H1 (cell line): ENCODE results near the gene MGMT. TPM values are rescaled to one million over a fixed set of nuclear protein-coding genes. Genes with fewer than 3 reads are reported as not detected.

Experiments used
- CTCF ChIA-PET: fragments of 300-600 bp; sonication (Branson Sonifier 250); formaldehyde crosslinking; loops from one replicate; lab custom pipeline; 2021; ENCODE audit not compliant: partially characterized antibody; lab: Charles Lee
- POLR2A ChIA-PET: fragments of 300-600 bp; sonication (Branson Sonifier 250); formaldehyde crosslinking; loops from one replicate; lab custom pipeline; 2021; ENCODE audit warnings: inconsistent platforms; ENCODE audit not compliant: partially characterized antibody; lab: Charles Lee
- DNase-seq, 2 experiments: peaks; one replicate each; pipeline versions ENCODE4 v3.0.0 to v3.0.0-alpha.2; 2010 to 2022; ENCODE audit warnings: low spot score in 2 of 2, low read depth in 1 of 2, mixed read lengths in 1 of 2
- FAIRE-seq: peaks from 2 replicates; lab custom pipeline; 2011; peaks lifted over from hg19 to GRCh38; lab: Jason Lieb, UNC
- H2AFZ ChIP-seq: 2 replicates; pipeline ENCODE4 v1.8.1; 2012; ENCODE audit warnings: low read length, inconsistent platforms
- H2AK5ac ChIP-seq: 2 replicates; pipeline ENCODE4 v1.6.1; 2013; ENCODE audit warnings: low read depth, low read length
- H2BK120ac ChIP-seq: replicated peaks from 2 replicates; pipeline ENCODE3; 2013; ENCODE audit warnings: low read depth, low read length, inconsistent platforms
- H2BK12ac ChIP-seq: 2 replicates; pipeline ENCODE4 v1.6.1; 2013; ENCODE audit warnings: low read depth, low read length
- H2BK15ac ChIP-seq: 2 replicates; pipeline ENCODE4 v1.6.1; 2013; ENCODE audit warnings: low read length
- H2BK20ac ChIP-seq: 2 replicates; pipeline ENCODE4 v1.6.1; 2013; ENCODE audit warnings: low read length
- H2BK5ac ChIP-seq: 2 replicates; pipeline ENCODE4 v1.6.1; 2013; ENCODE audit warnings: low read depth, low read length
- H3K14ac ChIP-seq: 2 replicates; pipeline ENCODE4 v1.6.1; 2013; ENCODE audit warnings: inconsistent platforms; ENCODE audit not compliant: insufficient read length
- H3K18ac ChIP-seq: 2 replicates; pipeline ENCODE4 v1.6.1; 2013; ENCODE audit warnings: low read length; ENCODE audit errors: extremely low read depth
- H3K23ac ChIP-seq: 2 replicates; pipeline ENCODE4 v1.6.1; 2013; ENCODE audit warnings: inconsistent platforms; ENCODE audit not compliant: insufficient read length
- H3K23me2 ChIP-seq: 2 replicates; pipeline ENCODE4 v1.6.1; 2013; ENCODE audit warnings: low read depth, low read length
- H3K27ac ChIP-seq: 2 replicates; pipeline ENCODE4 v1.6.1; 2011; ENCODE audit warnings: low read depth, low read length, inconsistent platforms
- H3K27me3 ChIP-seq, 4 experiments: replicated peaks in 1 of 4; 1 replicate in 1 of 4; 2 replicates in 3 of 4; pipeline versions ENCODE4 v1.6.1 to v1.8.1; 2011 to 2013; ENCODE audit warnings: low read length in 3 of 4, mild to moderate bottlenecking in 3 of 4, inconsistent platforms in 2 of 4, mixed read lengths in 2 of 4, moderate library complexity in 1 of 4; ENCODE audit not compliant: control insufficient read depth in 3 of 4, insufficient read depth in 3 of 4; ENCODE audit errors: extremely low read depth in 1 of 4
- H3K36me3 ChIP-seq, 4 experiments: 2 replicates each; pipeline versions ENCODE4 v1.6.1 to v1.8.1; 2011 to 2013; ENCODE audit warnings: mild to moderate bottlenecking in 4 of 4, low read length in 3 of 4, moderate library complexity in 2 of 4, control low read depth in 1 of 4, inconsistent platforms in 1 of 4; ENCODE audit not compliant: insufficient read depth in 4 of 4, control insufficient read depth in 2 of 4
- H3K4ac ChIP-seq: replicated peaks from 2 replicates; pipeline ENCODE3; 2013; ENCODE audit warnings: low read length, low read depth, mixed read lengths, inconsistent platforms; ENCODE audit not compliant: insufficient read length
- H3K4me1 ChIP-seq, 4 experiments: replicated peaks in 1 of 4; 1 replicate in 1 of 4; 2 replicates in 3 of 4; pipeline versions ENCODE4 v1.6.1 to v1.8.1; 2011 to 2013; ENCODE audit warnings: low read length in 3 of 4, inconsistent platforms in 2 of 4, mixed read lengths in 1 of 4; ENCODE audit not compliant: insufficient read depth in 4 of 4, control insufficient read depth in 3 of 4
- H3K4me2 ChIP-seq, 2 experiments: 2 replicates each; pipeline versions ENCODE4 v1.6.1 to v1.8.1; 2011 to 2013; ENCODE audit warnings: low read depth in 2 of 2, low read length in 2 of 2, control low read depth in 1 of 2, inconsistent platforms in 1 of 2, mild to moderate bottlenecking in 1 of 2; ENCODE audit not compliant: insufficient read depth in 1 of 2
- H3K4me3 ChIP-seq, 4 experiments: fragments of 200-600, 300-600 bp in 1 of 4; sonication (generic), shearing (Covaris generic), sonication (Bioruptor Twin) in 1 of 4; 2 replicates each; pipeline versions ENCODE4 v1.5.1 to v1.8.1; 2011 to 2016; ENCODE audit warnings: low read length in 4 of 4, low read depth in 3 of 4, control low read depth in 2 of 4, inconsistent platforms in 2 of 4, mild to moderate bottlenecking in 2 of 4, mixed read lengths in 1 of 4, moderate library complexity in 1 of 4; ENCODE audit not compliant: insufficient read depth in 2 of 4; ENCODE audit errors: extremely low read depth in 1 of 4
- H3K56ac ChIP-seq: replicated peaks from 2 replicates; pipeline ENCODE3; 2013; ENCODE audit warnings: low read depth, mild to moderate bottlenecking, mixed read lengths, low read length, inconsistent platforms; ENCODE audit not compliant: insufficient read length
- H3K79me1 ChIP-seq: 2 replicates; pipeline ENCODE4 v1.6.1; 2013; ENCODE audit warnings: low read depth, low read length, control low read depth
- H3K79me2 ChIP-seq, 2 experiments: 2 replicates each; pipeline versions ENCODE4 v1.6.1 to v1.8.1; 2012 to 2013; ENCODE audit warnings: low read length in 2 of 2, mild to moderate bottlenecking in 2 of 2, inconsistent platforms in 1 of 2; ENCODE audit not compliant: insufficient read depth in 2 of 2, control insufficient read depth in 1 of 2
- H3K9ac ChIP-seq, 4 experiments: replicated peaks in 1 of 4; 1 replicate in 1 of 4; 2 replicates in 3 of 4; pipeline versions ENCODE4 v1.6.1 to v1.8.1; 2011 to 2013; ENCODE audit warnings: low read depth in 3 of 4, low read length in 3 of 4, control low read depth in 2 of 4, mild to moderate bottlenecking in 2 of 4, moderate library complexity in 2 of 4, inconsistent platforms in 1 of 4; ENCODE audit errors: extremely low read depth in 1 of 4
- H3K9me3 ChIP-seq, 2 experiments: 2 replicates each; pipeline versions ENCODE4 v1.6.1 to v1.8.1; 2012 to 2013; ENCODE audit warnings: mild to moderate bottlenecking in 2 of 2, moderate library complexity in 2 of 2, control low read depth in 1 of 2, inconsistent platforms in 1 of 2, low read depth in 1 of 2, low read length in 1 of 2, mixed read lengths in 1 of 2; ENCODE audit not compliant: insufficient read depth in 2 of 2
- H4K20me1 ChIP-seq, 2 experiments: replicated peaks in 1 of 2; 2 replicates each; pipeline versions ENCODE3 to v1.8.1; 2011 to 2013; ENCODE audit warnings: inconsistent platforms in 2 of 2, low read length in 2 of 2, mild to moderate bottlenecking in 1 of 2; ENCODE audit not compliant: insufficient read depth in 2 of 2, control insufficient read depth in 1 of 2
- H4K5ac ChIP-seq: 2 replicates; pipeline ENCODE4 v1.6.1; 2013; ENCODE audit warnings: low read length, low read depth, mixed read lengths, inconsistent platforms; ENCODE audit not compliant: insufficient read length
- H4K8ac ChIP-seq: 2 replicates; pipeline ENCODE4 v1.8.0; 2013; ENCODE audit warnings: mild to moderate bottlenecking, moderate library complexity, low read length, inconsistent platforms; ENCODE audit not compliant: insufficient read depth; ENCODE audit errors: extremely low read depth
- H4K91ac ChIP-seq: replicated peaks from 2 replicates; pipeline ENCODE3; 2013; ENCODE audit warnings: low read length, mixed read lengths, inconsistent platforms; ENCODE audit not compliant: insufficient read length
- BCL11A ChIP-seq, 2 experiments: IDR thresholded peaks; one replicate each; pipeline ENCODE4 v1.6.1; 2011; ENCODE audit warnings: low read depth in 2 of 2, low read length in 2 of 2, mild to moderate bottlenecking in 2 of 2
- KDM1A ChIP-seq: fragments of 200-600, 300-600 bp; sonication (generic); IDR thresholded peaks from 2 replicates; pipeline ENCODE4 v1.7.1; 2016; ENCODE audit warnings: mild to moderate bottlenecking, low read length, borderline replicate concordance
- MAX ChIP-seq: IDR thresholded peaks from 2 replicates; pipeline ENCODE4 v1.6.1; 2012; ENCODE audit warnings: inconsistent platforms
- WGBS, 2 experiments: shearing (Covaris generic) in 1 of 2; methylation state at CpG; one replicate each; pipeline versions ENCODE4 v1.1.6 to v1.1.7; 2013 to 2015; ENCODE audit warnings: low lambda C conversion rate in 2 of 2, mixed read lengths in 2 of 2, inconsistent platforms in 1 of 2, low coverage in 1 of 2, missing lambda C conversion rate in 1 of 2; ENCODE audit not compliant: insufficient replicate concordance in 2 of 2, insufficient coverage in 1 of 2, insufficient read length in 1 of 2; ENCODE audit errors: extremely low coverage in 1 of 2, missing lambda C conversion rate in 1 of 2; 5-methylcytosine and 5-hydroxymethylcytosine counted together
- polyA plus RNA-seq, 7 experiments: library from polyadenylated mRNA; depleted of rRNA in 3 of 7; stranded (reverse) in 5 of 7; unstranded in 2 of 7; fragments of >200 nt in 5 of 7; fragments of 200-250 nt in 2 of 7; gene quantifications; 1 replicate in 5 of 7; 2 replicates in 1 of 7; 4 replicates in 1 of 7; pipeline versions ENCODE4 v1.2.1 to v1.2.3, GENCODE V29; 2011 to 2013; ENCODE audit warnings: missing spikeins in 2 of 7, mixed read lengths in 2 of 7
- total RNA-seq: library from RNA; stranded (reverse); fragmentation: NEBNext Ultra II Directional; extraction: Animal tissue kit (Norgen Biotek cat#: 25700); gene quantifications from 2 replicates; pipeline ENCODE4 v1.2.1, GENCODE V29; 2021

The MGMT gene
- total and polyA plus RNA-seq, 2 of the 8 experiments (the other 6 are each of a cell fraction or from before 2014, with no cell fraction given): 9.9 to 10.7 TPM

DNA sequence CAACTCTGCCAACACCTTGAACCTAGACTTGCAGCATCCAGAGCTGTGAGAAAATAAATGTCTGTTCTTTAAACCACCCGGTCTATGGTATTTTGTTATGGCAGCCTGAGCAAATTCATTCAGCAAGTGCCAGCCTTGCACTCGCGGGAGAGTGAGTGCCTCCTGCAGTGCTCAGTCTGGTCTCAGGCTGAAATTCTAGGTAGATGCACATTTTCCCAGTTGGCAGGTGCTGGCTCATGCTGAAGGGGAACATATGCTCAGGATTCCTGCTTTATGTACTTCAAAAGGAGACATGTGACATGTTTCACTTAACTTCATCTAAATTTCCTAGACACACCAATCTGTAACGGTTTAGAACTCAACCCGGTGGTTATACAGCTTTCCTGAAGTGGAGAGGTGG is 170.8 kb downstream of the MGMT start:
- no peaks in the 10 kb centered on the region for H3K23me2 ChIP-seq
- POLR2A ChIA-PET: no interaction called here
- no peak overlapping the region for H2BK5ac ChIP-seq
- no peak overlapping the region for H2BK15ac ChIP-seq
- H4K91ac ChIP-seq: no peak overlapping the region
- no peaks in the 10 kb centered on the region for H3K79me2 ChIP-seq
- H2BK12ac ChIP-seq: no peak overlapping the region
- DNase-seq (no peak), FAIRE-seq (no peak)
- H3K79me1 ChIP-seq: no peaks in the 10 kb centered on the region
- H4K20me1 ChIP-seq: no peaks in the 10 kb centered on the region
- no peak overlapping the region for H3K14ac ChIP-seq
- no peaks in the 10 kb centered on the region for H3K27me3 ChIP-seq
- H3K4ac ChIP-seq: no peak overlapping the region
- no peak overlapping the region for H3K4me2 ChIP-seq
- no peak overlapping the region for H4K5ac ChIP-seq
- H3K4me3 ChIP-seq: no peak overlapping the region
- no peak overlapping the region for H3K56ac ChIP-seq
- H2AK5ac ChIP-seq: no peak overlapping the region
- no peak overlapping the region for H2BK20ac ChIP-seq
- no peak overlapping the region for H3K27ac ChIP-seq
- TF ChIP-seq BCL11A (IDR thresholded peaks at IDR 0.05; ENCODE audit: low read depth in 2 of 2, low read length in 2 of 2) (no peak), MAX (no peak), KDM1A (no peak)
- H3K18ac ChIP-seq: no peak overlapping the region
- no peak overlapping the region for H4K8ac ChIP-seq
- no peak overlapping the region for H2AFZ ChIP-seq
- peaks cover 0 to 6% (median 0%) of the 10 kb centered on the region in 4 experiments; a peak in 2 of 7 replicates for H3K4me1 ChIP-seq
- H3K23ac ChIP-seq: no peak overlapping the region
- 0 out of 4 replicates have a peak, but pooled peaks cover 0 to 2% of the 10 kb centered on the region in 2 experiments for H3K9me3 ChIP-seq
- no peak overlapping the region for H3K9ac ChIP-seq
- WGBS, 2 experiments: 91% methylated on average over 5 of the region's 5 CpGs; no CpG with 5 or more reads in 1 of the 2 experiments
- CTCF ChIA-PET: no interaction called here
- no peak overlapping the region for H2BK120ac ChIP-seq
- H3K36me3 ChIP-seq: no peaks in the 10 kb centered on the region
